GM04503 (cell line): ENCODE results near the gene SDHA.

Experiments
- DNase-seq: peaks from one replicate; pipeline ENCODE4 v3.0.0-alpha.2; 2012; ENCODE audit warnings: low read depth

The SDHA gene

DNA sequence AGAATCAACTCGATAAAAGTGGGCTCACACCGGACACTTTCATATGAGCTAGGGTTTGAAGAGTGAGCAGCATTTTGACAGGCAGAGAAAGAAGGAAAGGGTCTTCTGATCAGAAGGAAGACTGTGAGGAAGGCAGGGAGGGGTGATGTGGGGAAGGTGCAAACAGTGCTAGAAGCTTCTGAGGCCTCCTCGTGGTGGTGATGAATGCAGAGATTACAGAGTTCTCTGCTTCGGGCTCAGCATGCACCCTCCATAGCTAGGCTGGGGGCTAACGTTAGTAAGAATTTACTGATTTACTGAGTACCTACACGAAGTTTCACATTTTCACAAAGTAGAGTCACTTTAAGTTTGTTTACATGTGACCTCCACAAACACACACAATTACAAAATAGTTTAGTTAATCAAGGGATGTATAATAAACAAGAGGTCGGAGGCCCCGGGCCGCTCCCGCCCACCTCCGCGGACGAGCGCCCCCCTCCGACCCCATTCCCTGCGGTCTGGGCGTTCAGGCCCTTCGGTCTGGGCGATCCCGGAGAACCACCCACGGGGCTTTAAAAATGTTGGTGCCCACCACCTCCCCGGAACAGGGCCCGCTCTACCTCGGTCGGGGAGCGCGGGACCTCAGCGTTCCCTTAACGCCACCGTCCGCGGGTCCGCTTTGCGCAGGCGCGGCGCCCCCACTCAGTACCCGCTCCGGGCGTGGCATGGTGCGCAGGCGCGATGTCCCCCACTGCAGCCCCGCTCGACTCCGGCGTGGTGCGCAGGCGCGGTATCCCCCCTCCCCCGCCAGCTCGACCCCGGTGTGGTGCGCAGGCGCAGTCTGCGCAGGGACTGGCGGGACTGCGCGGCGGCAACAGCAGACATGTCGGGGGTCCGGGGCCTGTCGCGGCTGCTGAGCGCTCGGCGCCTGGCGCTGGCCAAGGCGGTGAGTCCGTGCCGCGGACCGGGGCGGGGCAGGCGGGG is at the start of gene SDHA, which contains the start of gene CCDC127:
Gene SDHA, plus strand, starts transcription at position 827 of the 963 bp plus-strand sequence. Its CDS starts 36 bp downstream, at position 863.
Gene CCDC127, minus strand, starts transcription at position 660 of the 963 bp plus-strand sequence. CDS start 1,304 bp downstream, outside the sequence.
- DNase-seq = peak; percentile 32

DNA sequence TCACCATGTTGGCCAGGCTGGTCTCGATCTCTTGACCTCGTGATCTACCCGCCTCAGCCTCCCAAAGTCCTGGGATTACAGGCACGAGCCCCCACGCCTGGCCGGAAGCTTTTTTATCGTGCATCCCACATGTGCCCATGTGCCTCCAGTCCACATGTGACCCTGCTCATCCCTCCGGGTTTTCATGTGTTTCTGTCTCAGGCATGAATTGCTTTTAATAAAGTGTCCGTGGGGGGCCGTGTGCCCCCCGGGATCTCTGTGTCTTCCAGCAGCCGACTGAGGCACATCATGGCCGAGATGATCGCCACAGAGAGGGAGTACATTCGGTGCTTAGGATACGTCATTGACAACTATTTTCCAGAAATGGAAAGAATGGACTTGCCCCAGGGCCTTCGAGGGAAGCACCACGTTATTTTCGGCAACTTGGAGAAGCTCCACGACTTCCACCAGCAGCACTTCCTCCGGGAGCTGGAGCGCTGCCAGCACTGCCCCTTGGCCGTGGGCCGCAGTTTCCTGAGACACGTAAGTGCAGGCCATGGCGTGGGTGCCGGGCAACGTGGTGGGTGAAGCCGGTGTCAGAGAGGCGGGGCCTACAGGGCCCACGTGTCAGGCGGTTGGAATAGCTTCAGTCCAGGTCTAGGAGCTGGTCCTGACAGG is 48.9 kb upstream of the SDHA start:
- DNase-seq = peak; percentile 80

DNA sequence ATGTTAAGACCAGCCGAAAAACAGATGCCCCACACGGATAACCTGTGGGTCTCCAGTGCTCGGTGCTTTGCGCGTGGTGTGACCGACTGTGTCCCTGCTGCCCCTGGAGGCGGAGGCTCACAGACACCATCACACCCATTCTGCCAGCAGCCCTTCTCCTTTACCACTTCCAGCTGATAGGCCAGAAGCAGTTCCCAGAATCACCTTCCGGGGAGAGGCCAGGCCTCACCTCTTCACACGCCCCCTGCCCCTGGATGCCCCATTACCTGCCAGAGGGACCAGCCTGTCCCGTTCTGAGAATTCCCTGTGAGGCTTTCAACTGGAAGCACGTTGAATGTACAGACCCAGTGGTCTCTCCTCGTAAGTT is 48.4 kb upstream of the SDHA start:
- no peak for DNase-seq

DNA sequence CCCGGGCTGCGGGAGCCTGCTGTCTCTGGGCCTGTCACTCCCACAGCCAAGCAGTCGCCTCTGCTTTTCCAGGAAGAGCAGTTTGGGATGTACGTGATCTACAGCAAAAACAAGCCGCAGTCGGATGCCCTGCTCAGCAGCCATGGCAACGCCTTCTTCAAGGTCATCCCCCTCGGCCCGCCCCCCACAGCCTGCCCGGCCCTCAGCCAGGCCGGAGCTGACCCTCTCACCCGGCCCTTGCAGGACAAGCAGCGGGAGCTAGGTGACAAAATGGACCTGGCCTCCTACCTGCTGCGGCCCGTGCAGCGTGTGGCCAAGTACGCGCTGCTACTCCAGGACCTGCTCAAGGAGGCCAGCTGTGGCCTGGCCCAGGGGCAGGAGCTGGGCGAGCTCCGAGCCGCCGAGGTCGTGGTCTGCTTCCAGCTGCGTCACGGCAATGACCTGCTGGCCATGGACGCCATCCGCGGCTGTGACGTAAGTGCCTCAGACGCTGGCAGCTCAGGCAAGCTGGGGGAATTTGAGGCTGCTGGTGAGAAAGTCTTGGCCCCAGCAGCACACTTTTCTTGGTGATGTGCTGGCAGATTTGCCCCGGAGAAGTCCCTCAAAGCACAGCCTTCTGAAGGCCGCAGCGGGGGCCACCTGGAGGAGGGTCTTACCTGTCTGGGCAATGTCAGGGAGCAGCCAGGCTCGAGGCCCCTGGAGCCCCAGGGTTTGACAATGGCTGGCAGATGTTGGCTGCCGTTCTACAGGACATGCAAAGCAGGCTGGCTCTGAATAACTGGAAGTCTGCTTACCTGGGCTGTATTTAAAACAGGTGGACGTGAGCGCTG is 46.9 kb upstream of the SDHA start:
- DNase-seq = no peak

DNA sequence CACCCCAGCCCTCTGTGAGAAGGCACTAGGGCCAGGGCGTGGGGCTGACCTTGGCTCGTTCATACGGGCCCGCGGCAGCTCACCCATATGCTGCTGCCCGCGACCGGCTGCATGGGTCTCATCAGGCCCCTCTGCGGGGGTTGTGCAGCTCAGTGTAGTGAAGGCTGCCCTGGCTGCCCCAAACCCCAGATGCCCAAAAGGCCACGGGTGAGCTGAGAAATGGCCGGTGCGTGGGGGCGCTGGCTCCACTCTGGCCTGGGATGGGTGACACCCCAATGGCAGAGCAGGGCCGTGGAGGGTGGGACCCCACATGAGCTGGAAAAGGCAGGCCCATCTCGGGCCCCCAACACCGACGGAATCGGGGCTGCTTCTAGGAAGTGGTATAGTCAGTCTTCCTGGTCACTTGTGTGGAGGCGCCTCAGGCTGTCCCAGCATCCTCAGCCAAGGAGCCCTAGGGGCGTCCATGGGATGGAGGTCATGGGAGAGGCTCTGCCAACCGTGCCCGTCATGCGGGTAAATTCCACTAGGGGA is 46.3 kb upstream of the SDHA start:
- no peak for DNase-seq

DNA sequence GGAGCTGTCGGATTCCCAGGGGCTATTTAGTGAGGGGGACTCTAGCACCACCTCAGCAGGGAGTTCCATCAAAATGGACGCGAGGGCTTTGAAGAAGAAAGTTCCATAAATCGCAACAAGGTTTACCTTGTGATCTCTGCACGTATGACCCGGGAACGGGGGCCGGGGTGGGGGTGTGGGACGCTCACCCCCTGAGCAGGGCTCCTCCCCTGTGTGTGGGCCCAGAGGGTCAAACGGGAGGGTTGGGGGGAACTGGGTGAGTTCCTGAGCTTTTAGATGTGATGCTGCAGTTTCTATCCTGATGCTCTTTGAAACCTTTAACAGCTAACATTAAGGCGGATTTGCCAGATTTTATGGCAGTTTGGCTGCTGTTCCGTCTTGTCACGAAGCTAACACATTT is 45.7 kb upstream of the SDHA start:
- DNase-seq = no peak

DNA sequence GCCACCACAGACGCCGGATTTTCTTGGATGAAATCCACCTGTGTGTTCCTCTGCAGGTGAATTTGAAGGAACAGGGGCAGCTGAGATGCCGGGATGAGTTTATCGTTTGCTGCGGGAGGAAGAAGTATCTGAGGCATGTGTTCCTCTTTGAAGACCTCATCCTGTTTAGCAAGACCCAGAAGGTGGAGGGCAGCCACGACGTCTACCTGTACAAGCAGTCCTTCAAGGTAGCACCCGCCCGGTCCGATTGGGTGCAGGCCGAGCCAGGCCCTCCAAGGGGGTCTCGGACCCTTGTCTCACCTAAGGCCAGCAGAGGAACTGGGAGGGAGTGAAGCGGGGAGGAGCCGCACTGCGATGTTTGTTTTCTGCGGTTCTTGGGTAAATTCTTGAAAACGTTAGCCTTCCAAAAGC is 45.3 kb upstream of the SDHA start:
- no peak for DNase-seq

DNA sequence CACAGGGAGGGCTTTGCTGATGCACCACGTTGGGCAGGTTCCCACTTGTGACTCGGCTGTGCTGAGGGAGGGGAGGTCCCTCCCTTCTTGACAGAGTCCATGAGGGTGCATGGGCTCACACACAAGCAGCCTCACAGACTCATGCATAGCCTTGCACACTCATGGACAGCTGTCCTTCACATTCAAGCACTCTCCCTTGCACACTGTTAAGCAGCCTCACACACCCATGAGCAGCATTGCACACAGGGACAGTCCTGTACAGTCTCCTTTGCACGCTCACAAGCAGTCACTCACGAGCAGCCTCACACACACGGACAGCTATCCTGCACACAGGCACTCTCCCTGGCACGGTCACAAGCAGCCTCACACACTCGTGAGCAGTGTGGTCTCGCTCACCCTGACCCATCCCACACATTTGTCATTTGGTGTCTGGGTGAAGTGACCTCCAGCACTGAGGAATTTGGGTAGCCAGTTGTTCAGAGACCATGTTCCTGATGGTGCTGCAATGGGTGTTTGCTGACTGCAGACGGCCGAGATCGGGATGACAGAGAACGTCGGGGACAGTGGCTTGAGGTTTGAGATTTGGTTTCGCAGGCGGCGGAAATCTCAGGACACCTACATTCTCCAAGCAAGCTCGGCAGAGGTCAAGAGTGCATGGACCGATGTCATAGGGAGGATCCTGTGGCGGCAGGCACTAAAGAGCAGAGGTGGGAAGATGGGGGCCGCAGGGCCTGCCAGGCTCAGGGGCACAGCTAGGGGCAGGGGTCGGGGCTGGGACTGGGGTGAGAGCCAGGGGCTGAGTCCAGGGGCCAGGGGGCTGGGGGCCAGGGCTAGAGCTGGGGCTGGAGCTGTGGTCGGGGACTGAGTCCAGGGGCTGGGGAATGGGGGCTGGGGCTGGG is 44.5 kb upstream of the SDHA start:
- no peak for DNase-seq

DNA sequence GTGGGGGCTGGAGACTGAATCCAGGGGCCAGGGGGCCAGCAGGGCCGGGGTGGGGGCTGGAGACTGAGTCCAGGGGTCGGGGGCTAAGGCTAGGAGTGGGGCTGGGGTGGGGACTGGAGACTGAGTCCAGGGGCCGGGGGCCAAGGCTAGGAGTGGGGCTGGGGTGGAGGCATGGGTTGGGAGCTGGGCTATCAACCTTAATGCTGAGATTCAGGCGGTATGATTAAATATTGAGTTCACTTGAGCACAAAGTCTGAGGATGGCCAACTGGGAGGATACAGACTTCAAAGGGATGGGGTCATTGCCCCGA is 43.9 kb upstream of the SDHA start:
- no peak for DNase-seq

DNA sequence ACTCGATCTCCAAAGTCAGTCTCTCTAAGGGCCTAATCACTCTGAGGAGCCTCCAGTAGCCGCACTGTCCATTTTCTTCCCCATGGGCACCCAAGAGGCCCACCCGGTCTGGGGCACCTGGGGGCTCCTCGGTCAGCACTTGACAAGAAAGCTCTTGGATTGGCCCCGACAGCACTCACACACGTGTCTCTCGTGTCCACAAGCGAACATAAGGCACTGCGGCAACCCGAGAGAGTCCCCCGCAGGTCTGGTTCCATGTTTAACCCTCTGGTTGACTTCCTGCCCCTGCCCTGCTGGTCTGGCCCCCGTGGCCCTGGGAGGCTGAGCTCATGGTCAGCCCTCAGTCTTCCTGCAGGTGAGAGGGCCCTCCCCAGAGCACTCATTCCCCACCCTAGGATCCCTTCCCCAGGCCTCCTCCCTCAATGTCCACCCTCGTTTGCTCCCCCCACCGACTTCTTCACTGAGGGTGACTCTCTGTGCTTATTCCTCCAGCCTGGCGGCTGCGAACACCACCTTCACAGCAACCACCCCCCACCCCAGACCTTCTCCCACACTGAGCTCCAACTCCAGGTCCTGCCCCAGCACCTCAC is 43.1 kb upstream of the SDHA start:
- DNase-seq = no peak

DNA sequence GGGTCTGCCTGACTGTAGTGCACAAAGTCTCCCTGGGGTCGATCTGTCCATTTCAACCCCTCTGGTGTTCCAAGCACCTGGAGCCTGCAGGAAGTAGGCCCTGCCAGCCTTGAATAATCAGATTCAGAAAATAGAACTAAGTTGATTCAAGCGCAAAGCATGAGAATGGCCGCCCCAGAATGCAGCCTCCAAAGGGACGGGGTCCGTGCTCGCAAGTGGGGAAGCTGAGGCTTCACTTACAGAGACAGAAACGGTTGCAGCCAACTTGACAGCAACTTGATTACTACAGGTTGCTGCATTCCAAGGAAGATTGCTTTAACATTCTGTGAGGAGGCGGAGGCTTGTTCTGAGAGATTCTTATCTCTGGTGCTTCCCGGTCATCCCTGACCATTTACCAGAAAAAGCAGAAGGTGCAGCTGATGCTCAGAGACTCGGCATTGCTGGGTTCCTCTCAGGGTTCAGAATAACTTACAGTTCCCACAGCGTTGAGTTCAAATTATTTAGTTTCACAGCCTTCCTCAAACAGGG is 41.8 kb upstream of the SDHA start:
- DNase-seq = no peak

DNA sequence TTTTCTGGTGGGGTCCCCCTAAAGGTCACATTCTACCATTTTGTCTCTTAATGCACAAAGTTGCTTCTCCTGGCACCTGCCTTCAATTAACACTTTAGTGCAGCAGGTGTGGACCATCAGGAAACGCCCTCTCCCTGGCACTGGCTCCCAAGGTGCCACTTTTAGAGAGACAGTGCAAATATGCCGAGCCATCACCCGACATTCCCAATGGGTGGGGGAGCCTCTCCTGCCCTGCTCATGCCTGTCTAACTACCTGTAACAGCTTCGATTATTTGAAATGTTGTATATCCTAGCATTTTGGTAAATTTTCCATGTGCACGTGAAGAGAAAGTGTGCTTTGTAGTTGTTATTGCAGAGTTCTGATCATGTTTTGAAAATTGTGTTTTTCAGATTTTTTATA is 40.0 kb upstream of the SDHA start:
- DNase-seq = no peak

DNA sequence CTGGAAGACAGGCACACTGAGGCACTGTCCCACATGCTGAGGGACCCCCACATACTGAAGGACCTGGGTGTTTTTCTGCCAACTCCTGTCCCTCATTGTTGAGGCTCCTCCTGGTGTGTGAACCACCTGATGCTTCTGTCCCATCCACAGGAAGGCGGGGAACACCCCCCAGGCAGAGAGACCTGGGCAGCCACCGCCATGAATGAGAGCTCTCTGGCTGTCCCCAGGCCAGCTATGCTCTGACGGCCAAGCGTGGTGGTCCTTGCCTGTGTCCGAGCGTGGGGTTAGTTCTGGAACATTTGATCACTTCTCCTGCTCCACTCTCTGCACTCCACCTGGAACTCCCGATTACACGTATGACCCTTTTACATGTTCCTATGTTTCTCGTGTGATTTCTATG is 38.7 kb upstream of the SDHA start:
- DNase-seq = no peak

DNA sequence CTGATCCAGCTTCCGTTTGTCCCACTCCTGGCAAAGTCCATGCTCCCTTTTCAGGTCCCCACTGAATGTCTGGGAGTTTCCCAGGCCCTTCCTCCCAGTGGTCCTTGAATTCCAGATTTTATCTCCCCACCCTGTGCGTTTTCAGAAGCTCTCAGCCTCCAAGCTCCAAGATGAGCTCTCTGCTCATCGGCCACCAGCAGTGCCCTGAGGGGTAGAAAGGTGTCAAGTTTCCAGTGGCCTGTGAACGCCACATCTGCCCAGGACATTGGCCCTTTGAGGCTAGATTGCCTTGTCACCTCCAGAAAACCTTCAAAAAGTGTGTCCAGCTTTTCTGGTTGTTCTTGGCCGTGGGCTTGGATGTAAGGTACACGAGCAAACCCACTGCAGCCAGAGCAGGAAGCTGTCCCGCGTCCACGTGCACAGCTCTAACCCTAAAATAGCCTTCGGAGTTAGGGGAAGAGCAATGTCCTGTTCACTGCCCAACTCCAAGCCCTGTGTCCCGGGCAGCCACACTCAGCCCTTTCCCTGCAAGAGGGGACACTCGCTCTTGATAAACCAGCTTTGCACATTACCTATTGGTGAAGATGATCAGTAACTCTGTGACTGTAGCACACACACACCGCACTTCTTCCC is 37.7 kb upstream of the SDHA start:
- no peak for DNase-seq

DNA sequence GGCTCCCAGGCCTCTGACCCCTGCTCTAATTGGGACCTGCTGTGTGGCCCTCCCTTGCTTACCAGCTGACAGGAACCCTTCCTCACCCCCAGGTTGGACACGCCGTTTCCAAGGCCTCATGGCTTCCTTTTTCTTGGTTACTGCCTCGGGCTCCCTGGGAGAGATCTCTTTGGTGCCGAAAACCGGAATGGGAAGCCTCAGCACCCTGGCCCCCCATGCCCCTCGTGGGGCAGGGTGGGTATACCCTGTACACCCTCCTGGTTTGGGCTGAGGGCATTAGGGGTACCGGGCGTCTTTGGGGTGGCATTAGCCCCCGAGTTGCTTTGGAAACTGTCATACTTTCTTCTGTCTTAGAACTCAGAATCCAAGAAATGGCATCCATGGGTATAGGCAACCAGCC is 37.0 kb upstream of the SDHA start:
- no peak for DNase-seq

DNA sequence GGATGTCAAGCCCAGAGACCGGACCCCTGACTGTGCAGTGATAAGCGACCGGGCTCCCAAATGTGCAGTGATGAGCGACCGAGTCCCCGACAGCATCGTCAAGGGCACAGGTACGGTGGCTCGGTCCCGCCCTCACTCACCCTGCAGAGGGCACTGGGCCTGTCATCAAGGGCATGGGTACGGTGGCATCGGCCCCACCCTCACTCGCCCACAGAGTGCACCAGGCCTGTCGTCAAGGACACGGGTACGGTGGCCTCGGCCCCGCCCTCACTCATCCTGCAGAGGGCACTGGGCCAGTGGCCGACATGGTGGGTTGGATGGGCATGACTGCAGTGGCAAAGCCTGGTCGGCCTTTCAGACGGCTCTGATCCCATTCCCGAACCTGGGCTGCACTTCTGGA is 36.6 kb upstream of the SDHA start:
- no peak for DNase-seq

DNA sequence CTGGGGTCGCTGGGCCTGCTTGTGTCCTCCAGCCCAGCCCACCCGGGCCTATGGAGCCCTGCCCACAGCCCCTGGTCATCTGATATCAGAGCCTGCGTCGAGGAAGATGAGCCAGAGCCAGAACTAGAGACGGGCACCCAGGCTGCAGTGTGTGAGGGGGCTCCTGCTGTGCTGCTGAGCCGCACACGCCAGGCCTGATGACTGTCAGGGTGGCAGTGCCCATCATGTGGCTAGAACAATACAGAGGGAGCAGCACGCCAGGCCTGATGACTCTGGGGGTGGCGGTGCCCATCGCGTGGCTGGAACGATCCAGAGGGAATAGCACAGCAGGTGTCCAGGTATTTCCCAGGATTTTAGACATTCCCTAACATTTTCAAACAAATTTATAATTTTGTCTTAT is 36.0 kb upstream of the SDHA start:
- DNase-seq = no peak

DNA sequence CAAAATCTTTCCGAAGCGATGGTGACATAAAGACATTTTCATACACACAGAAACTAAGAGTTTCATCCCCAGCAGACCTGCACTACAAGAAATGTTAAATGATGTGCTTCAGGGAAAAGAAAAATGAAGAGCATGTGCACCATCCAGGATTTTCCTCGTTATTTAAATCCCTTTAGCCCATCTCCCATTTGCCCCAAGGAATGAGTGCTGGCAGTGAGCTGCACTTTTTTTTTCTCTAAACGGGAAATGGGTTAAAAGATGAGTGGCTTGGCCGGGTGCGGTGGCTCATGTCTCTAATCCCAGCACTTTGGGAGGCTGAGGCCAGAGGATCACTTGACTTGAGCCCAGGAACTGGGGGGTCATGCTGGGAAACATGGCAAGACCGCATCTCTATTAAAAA is 33.6 kb upstream of the SDHA start:
- no peak for DNase-seq

DNA sequence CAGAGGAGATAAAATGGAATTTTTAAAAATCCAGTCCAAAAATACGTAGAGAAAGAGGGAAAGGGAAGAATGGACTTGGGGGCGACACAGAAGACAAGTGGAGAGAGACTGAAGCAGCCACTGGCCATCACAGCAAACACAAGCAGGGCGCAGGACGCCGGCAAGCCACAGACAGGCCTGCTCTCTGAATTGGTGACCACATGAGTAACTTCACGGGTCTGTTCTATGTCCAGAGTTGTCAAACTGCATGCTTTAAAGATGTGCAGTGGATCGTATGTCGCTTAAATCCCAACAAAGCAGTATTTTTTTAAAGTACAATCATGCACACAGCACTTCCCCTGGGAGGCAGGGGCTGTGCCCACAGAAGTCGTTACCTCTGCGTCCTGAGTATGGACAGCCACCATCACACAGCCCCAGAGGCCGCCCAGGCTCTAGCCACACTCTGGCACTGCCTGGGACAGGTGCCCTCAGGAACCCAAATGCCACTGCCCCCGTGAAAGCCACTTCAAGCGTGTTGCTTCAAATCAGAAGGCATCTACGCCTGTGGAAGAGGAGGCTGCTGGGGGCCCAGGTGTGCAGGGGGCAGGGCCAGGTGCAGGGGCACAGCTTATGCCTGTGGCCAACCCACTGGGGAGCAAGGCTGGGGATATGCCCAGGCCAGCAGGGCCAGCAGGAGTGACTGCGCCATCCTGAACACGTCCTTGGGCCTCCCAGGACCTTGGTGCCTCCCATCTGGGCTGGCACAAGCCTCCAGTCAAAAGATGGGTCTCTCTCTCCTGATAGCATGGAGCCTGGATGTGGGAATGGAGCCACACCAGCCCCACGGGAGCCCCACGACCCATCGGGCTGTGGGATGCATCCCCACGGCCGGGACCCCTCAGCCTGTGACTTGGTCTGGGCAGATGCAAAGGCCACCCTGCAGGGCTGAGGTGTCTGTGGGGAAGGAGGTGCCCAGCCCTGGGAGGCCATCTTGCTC is 32.7 kb upstream of the SDHA start:
- no peak for DNase-seq
